GM12892 (cell line): ENCODE measurements around the gene SERPINI1.

Experiments
- DNase-seq: peaks from one replicate; pipeline ENCODE4 v3.0.0; 2011; ENCODE audit not compliant: insufficient read length
- FAIRE-seq: peaks from 2 replicates; lab custom pipeline; 2011; peaks lifted over from hg19 to GRCh38; lab: Jason Lieb, UNC
- POLR2A ChIP-seq: IDR thresholded peaks from 2 replicates; pipeline ENCODE4 v1.6.1; 2011; ENCODE audit warnings: low read depth, low read length, control low read depth
- POLR2AphosphoS5 ChIP-seq: IDR thresholded peaks from 2 replicates; pipeline ENCODE4 v1.6.1; 2011; ENCODE audit warnings: low read depth, low read length, control low read depth
- TAF1 ChIP-seq: IDR thresholded peaks from 2 replicates; pipeline ENCODE4 v1.6.1; 2011; ENCODE audit warnings: low read depth, mild to moderate bottlenecking, control low read depth, low read length, borderline replicate concordance

SERPINI1 gene

DNA sequence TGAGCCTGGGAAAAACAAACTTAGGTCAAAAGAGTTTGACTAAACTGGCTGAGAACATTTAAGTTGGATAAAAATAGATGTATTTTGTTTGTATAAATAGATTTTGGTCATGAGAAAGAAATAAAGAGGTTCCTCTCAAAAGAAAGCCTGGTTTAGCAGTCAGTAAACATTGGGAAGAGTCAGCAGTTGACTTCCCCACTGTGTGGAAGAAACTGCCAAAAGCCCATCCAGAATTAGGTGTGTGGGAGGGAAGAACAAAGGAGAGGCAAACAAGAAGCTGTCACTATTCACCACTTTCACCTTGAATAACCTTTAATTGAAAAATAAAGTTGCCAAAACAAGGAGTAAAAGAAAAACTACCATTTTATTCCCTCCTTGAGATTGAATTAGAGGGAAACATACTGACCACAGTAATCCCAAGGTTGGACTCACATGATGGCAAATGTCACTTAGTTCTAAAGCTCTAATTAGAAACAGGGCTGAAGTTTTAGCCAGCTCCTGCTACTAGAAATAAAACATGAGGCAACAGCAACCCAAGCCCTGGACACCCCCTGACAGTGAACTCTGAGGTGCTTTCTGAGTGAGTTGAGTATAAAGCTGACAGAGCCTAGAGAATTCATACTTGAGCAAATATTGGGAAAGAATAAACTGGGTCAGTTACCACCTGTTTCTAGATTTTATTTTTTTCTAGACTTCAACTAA, 139.3 kb downstream of the SERPINI1 start:
- DNase-seq (no peak), FAIRE-seq (no peak)
- TF ChIP-seq POLR2A: no peak
- no peak for TF ChIP-seq POLR2AphosphoS5
- TF ChIP-seq TAF1: no peak
